Fibroblast of skin of abdomen (primary cell): Measurements from ENCODE around the gene GRM1.
A peak's percentile ranks its signal among the peaks of the same experiment; 100 is the strongest.

Experiments used
- DNase-seq: peaks from one replicate; pipeline ENCODE4 v3.0.0-alpha.2; 2013

Gene GRM1

DNA sequence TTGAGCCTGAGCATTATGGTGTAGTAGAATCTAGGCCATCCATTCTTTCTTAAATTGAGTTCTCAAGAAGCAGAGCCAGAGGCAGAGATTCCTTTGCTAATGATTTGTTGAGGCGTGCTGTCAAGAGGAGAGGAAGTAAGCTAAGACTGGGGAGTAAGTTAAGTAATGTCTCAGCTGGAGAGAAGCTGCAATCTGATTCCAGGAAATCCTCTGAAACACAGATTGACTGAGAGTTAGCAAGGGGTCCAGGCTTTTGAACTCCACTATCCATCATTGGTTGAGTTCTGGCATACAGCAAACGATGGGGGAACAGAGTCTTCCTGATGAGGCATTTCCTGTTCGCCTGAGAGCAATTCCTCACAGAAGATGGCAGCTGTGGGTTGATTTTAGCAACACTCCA is 307.3 kb downstream of the GRM1 start:
- DNase-seq = peak; percentile 53

DNA sequence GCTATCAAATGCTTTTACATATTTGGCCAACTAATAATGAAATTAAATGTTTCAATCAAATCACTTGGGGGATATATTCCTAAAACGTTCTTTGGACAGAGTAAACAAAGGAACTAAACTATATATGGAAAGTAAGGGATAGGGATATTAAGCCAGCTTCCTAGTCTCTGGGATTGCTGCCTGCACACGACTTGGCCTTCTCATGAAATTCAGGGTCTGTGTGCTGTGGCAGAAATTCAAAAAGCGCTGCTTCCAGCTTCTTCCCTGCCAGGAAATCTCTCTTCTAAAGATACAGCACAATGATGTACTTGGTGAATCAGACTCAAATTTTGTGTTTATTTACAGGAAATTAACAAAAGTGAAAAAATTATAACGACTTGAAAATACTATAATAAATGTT is 308.5 kb downstream of the GRM1 start:
- DNase-seq = no peak

DNA sequence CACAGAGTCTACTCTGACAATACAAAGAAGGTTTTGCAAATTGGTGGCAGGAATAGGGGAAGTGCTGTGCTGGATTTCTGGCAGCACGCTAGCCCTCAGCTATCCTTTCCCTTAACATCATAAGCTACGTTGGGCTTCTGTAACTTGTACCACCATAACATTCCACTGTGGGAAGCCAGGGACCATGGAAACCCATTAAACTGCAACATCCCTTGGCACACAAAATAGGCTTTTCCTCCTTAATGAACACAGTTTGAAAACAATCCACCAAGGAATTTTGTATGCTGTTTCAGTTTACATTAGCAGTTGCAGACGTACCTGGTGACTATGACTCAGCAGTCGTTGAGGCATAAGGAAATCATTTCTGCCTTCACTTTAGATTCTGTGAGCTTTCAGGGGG is 310.9 kb downstream of the GRM1 start:
- DNase-seq = peak; percentile 9

DNA sequence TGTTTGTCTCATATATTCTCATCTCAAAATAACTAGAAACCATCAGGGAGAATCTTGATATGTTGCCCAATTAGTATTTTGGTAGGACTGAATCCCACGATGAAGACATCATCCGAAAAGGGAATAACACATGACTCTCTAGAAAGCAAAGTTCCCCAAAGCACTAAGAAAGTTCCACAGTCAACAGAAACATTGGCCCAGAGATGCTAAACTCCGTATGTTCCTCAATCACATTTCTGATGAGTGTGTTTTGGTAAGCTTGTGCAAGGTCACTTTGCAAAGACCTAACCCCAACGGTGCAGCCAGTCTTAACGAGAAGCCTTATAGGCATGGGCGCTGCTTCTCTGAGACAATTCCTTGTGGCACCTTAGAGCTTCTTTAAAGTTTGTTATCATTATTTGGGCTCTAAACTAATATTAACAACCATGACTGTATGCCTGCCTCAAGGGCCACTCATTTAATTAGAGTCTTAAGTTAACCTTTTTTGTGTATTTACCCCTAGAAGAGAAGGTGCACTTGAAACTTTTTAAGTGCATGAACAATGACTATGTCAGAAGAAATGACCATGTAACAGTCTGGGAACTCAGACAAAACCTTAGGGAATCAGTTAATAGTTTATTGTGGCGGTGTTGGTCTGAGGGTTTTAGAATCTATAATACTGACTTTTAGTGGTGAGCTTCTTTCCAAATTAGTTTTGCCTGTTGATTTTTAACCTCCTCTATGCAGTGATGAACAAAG is 312.8 kb downstream of the GRM1 start:
- DNase-seq = no peak

DNA sequence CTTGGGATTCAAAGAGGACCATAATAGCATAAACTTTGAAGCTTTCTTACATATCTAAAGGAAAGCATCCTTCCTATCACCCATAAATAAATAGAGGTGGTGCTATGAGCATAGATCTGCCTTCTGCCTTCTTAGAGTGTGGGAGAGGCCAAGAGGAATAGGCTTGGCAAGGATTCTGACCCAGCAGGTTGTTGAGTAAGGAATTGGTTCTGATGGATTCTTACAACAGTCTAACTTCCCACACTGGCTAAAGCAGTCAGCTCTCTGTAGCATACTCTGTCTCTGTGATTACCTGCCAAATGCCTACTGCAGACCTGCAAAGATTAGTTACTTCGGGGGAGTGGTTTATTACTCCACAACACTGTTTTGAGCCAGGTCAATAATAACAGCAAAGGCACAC is 316.7 kb downstream of the GRM1 start:
- DNase-seq = no peak

DNA sequence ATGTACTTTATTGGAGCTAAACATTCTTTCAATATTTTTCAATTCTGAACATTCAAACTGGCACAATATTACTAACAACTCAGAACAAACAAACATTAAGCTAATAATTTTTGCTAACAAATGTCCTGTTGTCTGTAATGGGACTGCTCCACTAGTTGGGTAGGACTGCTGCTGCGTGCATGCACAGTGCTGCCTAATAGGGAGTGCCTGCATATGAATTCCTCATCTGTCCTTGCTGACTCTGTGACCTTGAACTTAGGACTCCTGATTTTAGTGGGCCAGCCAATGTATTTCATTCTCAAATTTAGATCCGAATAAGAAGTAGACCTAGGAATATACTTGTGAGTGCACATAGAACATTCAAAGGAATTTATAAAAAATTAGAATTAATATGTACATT is 318.2 kb downstream of the GRM1 start:
- no peak for DNase-seq

DNA sequence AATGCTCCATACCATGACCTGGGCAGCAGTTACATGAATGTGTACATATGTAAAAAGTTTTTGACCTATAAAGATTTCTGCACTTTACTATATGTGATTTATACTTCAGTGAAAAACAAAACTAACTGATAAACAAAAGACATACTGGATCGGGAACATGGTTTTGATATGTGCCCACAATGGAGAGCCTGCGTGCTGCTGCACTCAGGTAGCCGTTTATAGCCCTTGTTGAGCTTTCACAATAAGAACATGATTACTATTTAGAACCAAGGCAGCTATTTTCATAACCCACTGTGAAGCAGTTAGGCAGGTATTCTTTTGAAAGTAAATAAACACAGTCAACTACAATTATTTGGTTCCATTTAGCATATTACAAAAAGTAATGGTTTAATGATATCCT is 318.8 kb downstream of the GRM1 start:
- no peak for DNase-seq

DNA sequence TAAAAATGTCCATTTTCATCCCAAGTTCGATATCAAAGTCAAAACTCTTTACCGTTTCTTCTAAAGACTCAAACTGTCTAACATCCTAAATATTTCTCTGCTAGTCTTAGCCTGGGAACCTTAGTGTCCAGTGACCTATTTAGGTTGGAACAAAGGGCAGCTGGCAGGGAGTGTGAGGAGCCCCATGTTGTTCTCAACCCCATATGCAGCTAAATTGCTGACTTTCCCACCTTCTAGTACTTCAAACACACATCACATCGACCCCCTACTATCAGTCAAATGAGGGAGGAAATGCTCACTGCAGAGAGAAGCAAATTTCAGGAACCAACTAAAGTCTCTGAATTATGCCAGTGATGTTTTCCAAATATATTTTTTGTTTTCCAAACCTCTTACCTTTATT is 322.2 kb downstream of the GRM1 start:
- no peak for DNase-seq

DNA sequence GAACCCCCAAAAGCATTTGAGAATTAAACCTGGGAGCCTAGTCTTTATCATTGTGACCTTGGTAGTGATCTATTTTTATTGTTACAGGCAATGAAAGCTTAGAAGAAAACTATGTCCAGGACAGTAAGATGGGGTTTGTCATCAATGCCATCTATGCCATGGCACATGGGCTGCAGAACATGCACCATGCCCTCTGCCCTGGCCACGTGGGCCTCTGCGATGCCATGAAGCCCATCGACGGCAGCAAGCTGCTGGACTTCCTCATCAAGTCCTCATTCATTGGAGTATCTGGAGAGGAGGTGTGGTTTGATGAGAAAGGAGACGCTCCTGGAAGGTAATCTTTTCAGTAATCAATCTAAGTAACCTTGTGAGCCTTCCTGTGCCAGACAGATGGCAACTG is 323.3 kb downstream of the GRM1 start:
- no peak for DNase-seq

DNA sequence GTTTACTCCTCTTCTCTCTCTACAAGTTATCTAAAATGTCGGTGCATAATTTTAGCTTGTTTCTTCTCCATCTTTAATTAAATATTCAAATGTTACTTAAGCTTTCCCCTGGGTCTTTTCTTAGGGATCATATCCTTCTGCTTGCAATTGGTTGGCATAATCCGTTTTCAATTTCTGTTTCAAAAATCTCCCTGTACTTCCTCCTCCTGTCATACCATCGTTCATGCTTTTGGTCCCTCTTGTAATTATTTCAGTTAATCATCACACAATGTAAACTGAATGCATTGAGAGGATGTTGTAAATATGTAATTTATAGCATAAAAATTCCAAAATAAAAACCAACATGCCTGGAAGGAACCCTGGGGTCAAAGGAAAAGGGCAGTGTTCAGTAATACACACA is 325.6 kb downstream of the GRM1 start:
- no peak for DNase-seq

DNA sequence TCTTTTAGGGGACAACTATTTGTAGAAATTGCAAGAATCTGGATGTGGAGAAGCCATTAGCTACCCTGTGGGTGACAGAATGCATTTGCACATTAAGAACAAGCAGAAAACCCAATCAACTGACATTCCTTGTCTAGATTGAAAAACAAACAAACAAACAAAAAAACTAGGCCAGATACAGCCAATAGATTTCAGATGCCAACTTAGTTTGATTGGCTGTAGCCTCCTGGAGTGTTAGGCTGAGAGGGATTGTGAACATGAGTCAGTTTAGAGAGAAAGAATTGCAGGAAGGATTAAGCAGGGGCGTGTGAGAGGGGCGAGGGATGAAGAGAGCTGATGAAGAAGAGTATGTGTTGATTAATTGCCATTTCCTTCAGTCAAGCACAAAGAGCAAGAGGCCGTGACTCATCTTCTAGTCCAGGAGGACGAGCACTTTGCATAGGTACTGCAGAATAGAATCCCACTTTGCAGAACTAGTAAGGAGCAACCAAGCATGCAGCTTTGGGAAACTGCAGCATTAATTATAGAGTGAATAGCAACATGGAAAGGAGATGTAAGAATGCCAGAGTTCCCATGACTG is 326.7 kb downstream of the GRM1 start:
- DNase-seq = no peak

DNA sequence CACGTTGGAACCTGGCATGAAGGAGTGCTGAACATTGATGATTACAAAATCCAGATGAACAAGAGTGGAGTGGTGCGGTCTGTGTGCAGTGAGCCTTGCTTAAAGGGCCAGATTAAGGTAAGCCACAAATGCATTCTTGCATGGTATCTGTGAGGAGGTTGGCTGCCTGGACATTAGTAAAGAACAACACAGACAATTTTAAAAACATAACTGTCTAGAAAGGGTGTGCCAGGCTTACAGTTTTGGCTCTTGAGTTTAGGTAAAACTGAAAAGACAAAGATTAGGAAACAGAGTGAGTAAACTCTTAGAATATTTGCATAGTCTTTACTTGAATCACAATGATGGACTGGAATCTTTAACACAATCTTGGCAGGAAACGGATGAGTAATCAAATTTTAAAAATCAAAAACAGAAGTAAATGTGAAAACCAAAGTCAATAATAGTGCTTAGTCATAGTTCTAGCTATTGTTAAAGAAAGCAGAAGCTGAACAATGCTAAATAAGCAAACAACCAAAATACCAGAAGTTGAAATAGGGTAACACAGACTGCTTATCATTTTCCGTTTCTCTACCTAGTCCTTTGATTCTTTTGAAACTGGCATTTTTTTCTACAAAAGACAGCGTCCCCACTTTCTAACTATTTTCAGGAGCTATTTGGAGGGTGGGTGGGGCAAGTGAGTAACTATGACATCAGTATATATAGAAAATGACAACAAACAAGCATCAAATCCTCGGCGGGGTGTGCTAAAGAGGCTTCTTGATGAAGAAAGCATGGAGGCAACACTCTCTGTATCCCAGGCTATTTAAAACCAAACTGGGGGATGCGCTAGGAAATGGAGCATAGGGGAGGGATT is 328.9 kb downstream of the GRM1 start:
- peak; percentile 88 for DNase-seq

DNA sequence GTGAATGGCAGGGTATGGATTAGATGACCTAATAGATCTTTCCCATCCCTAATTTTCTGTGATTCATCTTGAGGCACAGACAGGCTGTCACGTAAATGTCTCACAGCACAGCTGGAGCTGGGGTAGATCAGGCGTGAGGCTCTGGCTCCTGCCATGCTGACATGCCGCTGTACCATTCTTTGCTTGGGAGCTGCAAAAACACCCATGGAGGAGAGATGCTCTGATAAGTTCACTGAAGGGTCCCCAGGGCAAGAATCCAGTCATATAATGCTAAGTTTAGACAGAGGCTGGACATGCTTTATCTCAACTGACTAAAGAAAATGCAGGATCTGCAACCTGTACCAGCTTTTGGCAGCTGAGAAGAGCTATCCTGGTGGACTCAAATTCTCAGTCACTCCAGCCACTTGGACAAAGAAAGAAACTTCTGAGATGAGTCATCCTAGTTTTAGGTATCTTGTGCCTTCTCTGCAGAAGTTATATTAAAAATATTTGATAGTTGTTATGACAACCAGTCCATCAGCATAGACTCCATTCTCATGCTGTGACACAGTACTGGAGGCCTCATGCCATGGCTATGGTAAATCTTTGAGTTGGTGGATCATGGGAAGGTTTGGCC is 329.7 kb downstream of the GRM1 start:
- peak; percentile 64 for DNase-seq

DNA sequence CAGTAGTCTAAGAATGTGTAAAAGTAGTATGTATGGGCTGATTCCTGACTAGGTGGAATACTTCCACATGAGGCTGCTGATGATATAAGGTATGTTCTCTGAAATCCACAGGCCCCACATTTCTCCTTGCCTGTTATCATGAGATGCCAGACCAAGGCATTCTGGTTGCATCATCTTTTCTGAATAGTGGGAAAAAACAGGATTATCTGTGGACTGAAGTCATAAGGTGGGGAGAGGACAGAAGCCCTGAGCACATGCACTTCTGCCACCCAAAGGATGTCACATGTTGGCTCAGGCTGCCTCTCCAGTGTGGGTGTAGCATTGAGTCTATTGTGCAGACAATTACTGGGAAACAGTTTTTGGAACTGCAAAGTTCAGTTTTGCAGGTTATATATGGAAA is 330.3 kb downstream of the GRM1 start:
- no peak for DNase-seq

DNA sequence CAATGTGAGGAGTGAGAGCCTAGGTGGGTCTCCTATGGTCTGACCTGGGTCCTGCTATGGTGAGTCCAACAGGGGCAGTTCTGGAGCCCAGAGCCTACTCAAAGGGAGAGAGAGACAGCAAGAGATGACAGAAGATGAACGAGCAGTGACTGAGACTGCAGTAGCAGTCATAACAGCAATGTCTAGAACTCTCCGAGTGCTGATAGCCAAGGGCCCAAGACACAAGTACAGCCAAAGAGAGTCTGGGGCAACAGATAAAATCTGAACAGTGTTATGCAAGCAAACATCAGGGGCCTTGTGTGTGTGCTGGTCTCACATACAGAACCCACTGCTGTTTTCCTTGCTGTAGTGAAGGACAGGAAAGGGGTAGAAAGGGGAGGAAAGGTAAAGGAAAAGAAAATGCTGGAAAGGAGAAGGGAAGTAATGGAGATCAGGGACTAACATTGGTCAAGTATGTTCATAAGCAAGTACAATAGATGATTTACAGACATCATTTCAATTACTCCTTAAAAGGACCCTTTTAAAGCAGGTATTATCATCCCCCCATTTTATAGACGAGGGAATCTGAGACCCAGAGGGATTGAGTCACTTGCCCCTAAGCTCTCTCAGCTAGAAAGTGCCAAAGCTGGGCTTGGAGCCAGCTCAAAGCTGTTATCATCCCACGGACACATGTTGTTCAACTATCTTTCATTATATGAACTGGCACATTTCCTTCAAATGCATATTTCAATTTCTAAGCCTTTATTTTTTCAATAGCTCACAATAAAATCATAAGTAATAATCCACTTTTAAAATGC is 332.5 kb downstream of the GRM1 start:
- DNase-seq = peak; percentile 61

DNA sequence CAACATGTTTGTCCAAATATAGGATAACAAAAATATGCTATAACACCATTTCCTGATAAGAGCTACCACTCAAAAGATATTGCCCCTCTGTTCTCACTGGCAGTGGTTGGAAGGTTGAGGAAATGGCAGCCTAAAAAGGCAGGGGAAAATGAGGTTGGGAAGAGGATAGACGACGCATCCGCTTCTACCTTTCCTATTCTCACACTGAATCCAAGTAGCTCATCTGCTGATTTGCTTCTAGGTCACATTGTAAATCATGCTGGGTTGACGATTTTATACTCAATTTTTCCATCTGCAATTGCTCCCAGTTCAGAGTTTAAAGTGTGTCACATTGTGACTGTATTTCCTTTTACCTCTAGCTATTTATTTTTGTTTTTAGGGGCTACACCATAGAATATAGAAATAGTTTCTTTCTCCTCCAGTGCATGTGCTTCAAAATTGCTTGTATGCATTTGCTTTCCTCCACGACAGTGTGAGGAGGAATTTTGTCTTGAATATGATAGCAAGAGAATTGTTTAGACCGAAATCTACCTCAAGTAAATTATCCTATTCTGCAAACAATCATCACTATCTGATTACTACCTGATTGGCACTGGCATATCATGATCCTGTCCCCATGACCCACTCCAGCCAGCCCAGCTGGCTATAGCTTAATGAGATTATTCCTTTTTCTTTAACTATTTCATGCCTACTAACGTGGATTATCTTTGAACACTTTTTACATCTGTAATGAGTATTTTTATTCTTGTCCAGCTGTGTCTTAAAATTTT is 335.2 kb downstream of the GRM1 start:
- no peak for DNase-seq

DNA sequence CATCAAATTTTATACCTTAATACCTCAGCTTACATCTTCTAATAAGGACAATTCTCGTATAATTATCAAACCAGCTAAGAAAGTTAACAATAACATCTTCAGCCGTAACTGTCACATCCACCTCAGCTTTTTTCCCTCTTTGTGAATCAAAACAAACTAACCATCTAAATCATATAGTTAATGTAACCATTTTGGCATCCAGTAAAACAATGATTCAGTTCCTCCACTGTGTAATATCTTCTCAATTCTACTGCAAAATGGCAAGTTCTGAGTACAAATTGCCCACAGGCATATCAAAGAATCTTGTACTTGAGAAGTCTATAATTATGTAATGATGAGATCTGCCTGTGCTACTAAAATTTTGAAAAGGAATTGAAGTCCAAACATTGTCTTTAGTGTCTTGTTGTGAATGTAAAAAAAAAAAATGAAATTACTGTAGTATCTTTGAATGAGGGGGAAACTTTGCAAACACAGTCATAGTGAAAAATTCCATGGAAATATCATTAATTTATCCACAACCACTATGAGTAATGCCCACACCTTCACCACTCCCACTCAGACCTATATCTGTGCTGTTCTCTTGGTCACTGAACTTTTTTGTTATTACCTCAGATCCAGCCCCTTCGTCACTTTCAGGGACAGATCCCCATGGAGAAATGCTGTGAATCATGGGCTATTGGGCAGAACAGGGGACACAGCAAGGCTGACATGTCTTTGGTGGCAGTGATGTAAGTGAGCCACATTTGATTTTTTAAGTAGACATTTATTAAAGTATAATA is 336.1 kb downstream of the GRM1 start:
- DNase-seq = no peak

DNA sequence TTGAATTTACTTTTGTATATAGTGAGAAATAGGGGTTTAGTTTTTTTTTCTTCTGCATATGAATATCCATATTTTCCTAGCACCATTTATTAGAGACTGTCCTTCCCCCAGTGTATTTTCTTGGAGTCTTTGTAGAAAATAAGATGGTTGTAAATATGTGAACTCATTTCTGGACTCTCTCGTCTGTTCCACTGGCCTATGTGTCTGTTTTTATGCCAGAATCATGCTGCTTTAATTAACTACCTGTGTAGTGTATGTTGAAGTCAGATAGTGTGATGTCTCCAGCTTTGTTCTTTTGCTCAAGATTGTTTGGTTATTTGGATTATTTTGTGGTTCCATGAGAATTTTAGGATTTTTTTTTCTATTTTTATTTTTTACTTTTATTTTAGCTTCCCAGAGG is 338.2 kb downstream of the GRM1 start:
- DNase-seq = no peak

DNA sequence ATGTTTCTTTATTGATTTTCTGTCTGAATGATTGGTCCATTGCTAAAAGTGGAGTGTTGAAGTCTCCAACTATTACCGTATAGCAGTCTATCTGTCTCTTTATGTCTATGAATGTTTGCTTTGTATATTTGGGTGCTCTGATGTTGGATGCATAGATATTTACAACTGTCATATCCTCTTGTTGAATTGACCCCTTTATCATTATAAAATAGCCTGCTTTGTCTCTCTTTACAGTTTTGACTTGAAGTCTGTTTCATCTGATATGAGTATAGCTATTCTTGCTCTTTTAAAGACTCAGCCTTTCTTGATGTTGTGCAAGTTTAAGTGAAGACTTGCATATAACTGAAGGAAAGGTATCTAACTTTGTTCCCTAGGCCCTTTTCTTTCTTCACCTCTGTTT is 341.0 kb downstream of the GRM1 start:
- no peak for DNase-seq

DNA sequence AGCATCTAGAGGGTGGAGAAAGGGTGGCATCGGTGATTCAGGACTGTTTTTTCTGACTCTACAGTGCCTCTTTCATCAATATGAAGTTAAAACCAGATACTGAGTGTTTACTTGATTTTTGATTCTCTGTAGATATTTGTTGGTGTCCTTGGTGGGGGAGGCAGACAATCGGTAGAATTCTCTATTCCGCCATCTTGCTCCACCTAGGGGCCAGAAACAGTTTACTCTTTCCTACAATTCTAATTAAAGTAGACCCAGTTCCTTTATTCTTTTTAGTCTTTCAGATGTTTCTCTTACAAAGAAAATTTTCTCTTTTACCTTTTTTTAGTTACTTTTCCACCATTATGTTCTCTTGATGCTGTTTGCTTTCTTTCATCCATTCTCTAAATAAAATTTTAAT is 352.6 kb downstream of the GRM1 start:
- DNase-seq = no peak
